ENCODE results near the gene VRK2. TPM values are rescaled to one million over a fixed set of nuclear protein-coding genes. Genes with fewer than 3 reads are reported as not detected.

The VRK2 gene
- total RNA-seq, 1 experiment from 2014 or later: 38.4 TPM

Other genes with a start within 250 kb of the VRK2 start
- 36.3 and 56.4 TPM in 2 replicates for gene FANCL, start 194.5 kb downstream of the VRK2 start, total RNA-seq (2014; rRNA removed; shearing (Covaris generic))

Data from RPMI7951 (cell line).